Fibroblast of skin of left quadriceps (primary cell): Measurements from ENCODE around the gene HBZ.
"Not testable (repeated sequence)": the region's sequence is repeated elsewhere in the genome, so short reads cannot be mapped to it uniquely, and the experiment has no call there.

Experiments used
- DNase-seq, 2 experiments: peaks; one replicate each; pipeline ENCODE4 v3.0.0-alpha.2; 2013; ENCODE audit warnings: low read depth in 2 of 2

The HBZ gene

DNA sequence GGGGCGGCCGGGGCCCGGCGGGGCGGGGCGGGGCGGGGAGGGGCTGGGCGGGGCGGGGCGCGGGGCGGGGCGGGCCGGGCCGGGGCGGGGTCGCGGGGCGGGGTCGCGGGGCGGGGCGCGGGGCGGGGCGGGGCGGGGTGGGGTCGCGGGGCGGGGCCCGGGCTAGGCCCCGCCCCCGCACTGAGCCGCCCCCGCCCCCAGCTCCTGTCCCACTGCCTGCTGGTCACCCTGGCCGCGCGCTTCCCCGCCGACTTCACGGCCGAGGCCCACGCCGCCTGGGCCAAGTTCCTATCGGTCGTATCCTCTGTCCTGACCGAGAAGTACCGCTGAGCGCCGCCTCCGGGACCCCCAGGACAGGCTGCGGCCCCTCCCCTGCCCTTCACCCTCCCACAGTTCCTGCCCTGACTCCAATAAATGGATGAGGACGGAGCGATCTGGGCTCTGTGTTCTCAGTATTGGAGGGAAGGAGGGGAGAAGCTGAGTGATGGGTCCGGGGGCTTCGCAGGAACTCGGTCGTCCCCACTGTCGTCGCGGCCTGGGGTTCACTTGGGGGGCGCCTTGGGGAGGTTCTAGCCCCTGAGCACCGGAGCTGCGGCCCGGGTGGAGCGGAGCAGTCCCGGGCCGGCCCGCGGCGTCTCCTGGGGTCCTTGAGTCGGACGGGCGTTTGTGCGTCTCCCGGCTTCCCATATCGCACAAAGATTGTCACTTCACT is 12.5 kb downstream of the HBZ start:
- DNase-seq: no peak

GRCh38 chr16:165539-166374 is 13.3 kb downstream of the HBZ start, which contains the start of gene HBM:
HBM (plus strand) TSS chr16:165978; CDS start chr16:165998, 20 bp downstream.
- no peak for DNase-seq

DNA sequence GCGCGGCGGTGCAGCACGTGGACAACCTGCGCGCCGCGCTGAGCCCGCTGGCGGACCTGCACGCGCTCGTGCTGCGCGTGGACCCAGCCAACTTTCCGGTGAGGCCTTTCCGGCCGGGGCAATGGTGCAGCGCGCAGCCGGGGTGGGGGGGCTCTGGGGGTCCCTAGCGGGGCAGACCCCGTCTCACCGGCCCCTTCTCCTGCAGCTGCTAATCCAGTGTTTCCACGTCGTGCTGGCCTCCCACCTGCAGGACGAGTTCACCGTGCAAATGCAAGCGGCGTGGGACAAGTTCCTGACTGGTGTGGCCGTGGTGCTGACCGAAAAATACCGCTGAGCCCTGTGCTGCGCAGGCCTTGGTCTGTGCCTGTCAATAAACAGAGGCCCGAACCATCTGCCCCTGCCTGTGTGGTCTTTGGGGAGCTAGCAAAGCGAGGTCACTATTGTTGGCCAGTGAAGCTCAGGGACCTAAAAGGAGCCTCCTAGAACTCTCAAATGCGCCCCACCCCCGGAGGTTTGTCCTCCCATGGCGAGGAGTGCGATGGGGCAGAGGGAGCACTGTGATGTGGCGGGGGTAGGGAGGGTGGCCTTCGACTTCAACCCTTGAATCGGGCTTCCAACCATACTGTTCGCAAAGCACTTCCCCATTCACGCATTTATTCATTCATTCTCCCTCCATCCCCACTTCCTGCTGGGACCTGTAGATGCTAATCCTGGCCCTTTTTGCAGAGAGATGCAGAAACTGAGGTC is 14.1 kb downstream of the HBZ start:
- DNase-seq: no peak

DNA sequence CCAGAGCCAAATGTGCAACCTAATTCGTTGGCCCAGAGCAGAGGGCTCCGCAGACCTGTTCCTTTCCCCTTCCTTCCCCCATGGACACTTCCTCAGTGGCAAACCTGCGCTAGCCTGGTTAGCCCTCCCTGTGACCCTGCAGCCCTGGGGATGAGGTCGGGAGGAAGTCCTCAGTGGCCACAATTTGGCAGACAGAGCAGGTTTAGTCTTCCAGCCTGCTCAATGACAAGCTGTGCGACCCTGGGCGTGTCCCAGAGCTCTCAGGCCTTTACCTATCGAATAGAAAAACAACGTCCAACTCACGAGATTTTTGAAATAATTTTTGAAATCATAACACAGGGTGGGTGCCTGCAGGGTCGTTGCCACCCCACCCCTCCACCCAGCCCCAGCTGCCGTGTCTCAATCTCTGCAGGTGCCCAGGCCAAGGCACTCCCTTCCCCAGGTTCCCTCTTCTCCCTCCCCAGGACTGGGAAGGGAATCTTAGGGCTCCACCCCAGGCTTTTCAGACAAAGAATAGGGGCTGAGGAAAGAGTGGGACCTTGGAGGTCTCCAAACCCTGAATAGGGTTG is 14.8 kb downstream of the HBZ start:
- DNase-seq: no peak

GRCh38 chr16:168424-168823 is 16.0 kb downstream of the HBZ start:
- no peak for DNase-seq

DNA sequence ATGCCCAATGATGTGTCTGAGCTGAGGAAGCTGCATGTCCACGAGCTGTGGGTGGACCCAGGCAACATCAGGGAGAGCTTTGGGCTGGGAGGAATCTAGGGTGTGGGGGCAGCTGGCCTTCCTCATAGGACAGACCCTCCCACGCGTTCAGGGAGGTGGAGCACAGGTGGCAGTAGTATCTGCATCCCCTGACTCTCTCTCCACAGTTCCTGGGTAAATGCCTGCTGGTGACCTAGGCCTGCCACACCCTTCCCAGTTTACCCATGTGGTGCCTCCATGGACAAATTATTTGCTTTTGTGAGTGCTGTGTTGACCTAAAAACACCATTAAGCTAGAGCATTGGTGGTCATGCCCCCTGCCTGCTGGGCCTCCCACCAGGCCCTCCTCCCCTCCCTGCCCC is 16.6 kb downstream of the HBZ start:
- no peak for DNase-seq

DNA sequence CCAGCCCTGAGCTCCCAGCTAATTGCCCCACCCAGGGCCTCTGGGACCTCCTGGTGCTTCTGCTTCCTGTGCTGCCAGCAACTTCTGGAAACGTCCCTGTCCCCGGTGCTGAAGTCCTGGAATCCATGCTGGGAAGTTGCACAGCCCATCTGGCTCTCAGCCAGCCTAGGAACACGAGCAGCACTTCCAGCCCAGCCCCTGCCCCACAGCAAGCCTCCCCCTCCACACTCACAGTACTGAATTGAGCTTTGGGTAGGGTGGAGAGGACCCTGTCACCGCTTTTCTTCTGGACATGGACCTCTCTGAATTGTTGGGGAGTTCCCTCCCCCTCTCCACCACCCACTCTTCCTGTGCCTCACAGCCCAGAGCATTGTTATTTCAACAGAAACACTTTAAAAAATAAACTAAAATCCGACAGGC is 17.7 kb downstream of the HBZ start:
- not testable (repeated sequence) for DNase-seq

GRCh38 chr16:170788-171187 is 18.3 kb downstream of the HBZ start:
- DNase-seq: no peak

DNA sequence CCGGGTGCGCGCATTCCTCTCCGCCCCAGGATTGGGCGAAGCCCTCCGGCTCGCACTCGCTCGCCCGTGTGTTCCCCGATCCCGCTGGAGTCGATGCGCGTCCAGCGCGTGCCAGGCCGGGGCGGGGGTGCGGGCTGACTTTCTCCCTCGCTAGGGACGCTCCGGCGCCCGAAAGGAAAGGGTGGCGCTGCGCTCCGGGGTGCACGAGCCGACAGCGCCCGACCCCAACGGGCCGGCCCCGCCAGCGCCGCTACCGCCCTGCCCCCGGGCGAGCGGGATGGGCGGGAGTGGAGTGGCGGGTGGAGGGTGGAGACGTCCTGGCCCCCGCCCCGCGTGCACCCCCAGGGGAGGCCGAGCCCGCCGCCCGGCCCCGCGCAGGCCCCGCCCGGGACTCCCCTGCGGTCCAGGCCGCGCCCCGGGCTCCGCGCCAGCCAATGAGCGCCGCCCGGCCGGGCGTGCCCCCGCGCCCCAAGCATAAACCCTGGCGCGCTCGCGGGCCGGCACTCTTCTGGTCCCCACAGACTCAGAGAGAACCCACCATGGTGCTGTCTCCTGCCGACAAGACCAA is 20.0 kb downstream of the HBZ start, which contains the start of gene HBA2:
HBA2 (plus strand) TSS at position 503 of the 568 bp plus-strand sequence; CDS start at position 540, 37 bp downstream.
- DNase-seq: not testable (repeated sequence)

- not testable (repeated sequence) for DNase-seq
Measured at GRCh38 chr16:173211-173854, 20.9 kb downstream of the HBZ start.

DNA sequence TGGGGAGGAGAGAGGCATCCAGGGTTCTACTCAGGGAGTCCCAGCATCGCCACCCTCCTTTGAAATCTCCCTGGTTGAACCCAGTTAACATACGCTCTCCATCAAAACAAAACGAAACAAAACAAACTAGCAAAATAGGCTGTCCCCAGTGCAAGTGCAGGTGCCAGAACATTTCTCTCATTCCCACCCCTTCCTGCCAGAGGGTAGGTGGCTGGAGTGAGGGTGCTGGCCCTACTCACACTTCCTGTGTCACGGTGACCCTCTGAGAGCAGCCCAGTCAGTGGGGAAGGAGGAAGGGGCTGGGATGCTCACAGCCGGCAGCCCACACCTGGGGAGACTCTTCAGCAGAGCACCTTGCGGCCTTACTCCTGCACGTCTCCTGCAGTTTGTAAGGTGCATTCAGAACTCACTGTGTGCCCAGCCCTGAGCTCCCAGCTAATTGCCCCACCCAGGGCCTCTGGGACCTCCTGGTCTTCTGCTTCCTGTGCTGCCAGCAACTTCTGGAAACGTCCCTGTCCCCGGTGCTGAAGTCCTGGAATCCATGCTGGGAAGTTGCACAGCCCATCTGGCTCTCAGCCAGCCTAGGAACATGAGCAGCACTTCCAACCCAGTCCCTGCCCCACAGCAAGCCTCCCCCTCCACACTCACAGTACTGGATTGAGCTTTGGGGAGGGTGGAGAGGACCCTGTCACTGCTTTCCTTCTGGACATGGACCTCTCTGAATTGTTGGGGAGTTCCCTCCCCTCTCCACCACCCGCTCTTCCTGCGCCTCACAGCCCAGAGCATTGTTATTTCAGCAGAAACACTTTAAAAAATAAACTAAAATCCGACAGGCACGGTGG is 21.7 kb downstream of the HBZ start:
- DNase-seq: not testable (repeated sequence)

DNA sequence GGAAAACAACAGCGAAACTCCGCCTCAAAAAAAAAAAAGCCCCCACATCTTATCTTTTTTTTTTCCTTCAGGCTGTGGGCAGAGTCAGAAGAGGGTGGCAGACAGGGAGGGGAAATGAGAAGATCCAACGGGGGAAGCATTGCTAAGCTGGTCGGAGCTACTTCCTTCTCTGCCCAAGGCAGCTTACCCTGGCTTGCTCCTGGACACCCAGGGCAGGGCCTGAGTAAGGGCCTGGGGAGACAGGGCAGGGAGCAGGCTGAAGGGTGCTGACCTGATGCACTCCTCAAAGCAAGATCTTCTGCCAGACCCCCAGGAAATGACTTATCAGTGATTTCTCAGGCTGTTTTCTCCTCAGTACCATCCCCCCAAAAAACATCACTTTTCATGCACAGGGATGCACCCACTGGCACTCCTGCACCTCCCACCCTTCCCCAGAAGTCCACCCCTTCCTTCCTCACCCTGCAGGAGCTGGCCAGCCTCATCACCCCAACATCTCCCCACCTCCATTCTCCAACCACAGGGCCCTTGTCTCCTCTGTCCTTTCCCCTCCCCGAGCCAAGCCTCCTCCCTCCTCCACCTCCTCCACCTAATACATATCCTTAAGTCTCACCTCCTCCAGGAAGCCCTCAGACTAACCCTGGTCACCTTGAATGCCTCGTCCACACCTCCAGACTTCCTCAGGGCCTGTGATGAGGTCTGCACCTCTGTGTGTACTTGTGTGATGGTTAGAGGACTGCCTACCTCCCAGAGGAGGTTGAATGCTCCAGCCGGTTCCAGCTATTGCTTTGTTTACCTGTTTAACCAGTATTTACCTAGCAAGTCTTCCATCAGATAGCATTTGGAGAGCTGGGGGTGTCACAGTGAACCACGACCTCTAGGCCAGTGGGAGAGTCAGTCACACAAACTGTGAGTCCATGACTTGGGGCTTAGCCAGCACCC is 22.8 kb downstream of the HBZ start:
- no peak for DNase-seq

DNA sequence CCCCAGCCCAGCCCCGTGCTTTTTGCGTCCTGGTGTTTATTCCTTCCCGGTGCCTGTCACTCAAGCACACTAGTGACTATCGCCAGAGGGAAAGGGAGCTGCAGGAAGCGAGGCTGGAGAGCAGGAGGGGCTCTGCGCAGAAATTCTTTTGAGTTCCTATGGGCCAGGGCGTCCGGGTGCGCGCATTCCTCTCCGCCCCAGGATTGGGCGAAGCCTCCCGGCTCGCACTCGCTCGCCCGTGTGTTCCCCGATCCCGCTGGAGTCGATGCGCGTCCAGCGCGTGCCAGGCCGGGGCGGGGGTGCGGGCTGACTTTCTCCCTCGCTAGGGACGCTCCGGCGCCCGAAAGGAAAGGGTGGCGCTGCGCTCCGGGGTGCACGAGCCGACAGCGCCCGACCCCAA is 23.6 kb downstream of the HBZ start:
- not testable (repeated sequence) for DNase-seq

GRCh38 chr16:176477-177382 is 24.3 kb downstream of the HBZ start, which contains the start of gene HBA1:
HBA1 (plus strand) TSS chr16:176680; CDS start chr16:176717, 37 bp downstream.
- not testable (repeated sequence) for DNase-seq

- no peak for DNase-seq
Measured at GRCh38 chr16:177394-177822, 25.0 kb downstream of the HBZ start.

GRCh38 chr16:177981-178667 is 25.7 kb downstream of the HBZ start:
- DNase-seq: no peak

DNA sequence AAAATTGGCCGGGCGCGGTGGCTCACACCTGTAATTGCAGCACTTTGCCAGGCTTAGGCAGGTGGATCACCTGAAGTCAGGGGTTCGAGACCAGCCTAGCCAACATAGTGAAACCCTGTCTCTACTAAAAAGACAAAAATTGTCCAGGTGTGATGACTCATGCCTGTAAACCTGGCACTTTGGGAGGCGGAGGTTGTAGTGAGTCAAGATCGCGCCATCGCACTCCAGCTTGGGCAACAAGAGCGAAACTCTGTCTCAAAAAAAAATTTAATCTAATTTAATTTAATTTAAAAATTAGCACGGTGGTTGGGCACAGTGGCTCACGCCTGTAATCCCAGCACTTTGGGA is 26.2 kb downstream of the HBZ start:
- DNase-seq: no peak
